GM12878 (cell line): ENCODE measurements around the gene DLG2. TPM values are rescaled to one million over a fixed set of nuclear protein-coding genes. Genes with fewer than 3 reads are reported as not detected.

Experiments used
- ATAC-seq: fragments of 200-7000 bp; cut with Tn5 transposase; 3 replicates; pipeline ENCODE4 v1.9.1; 2020; ENCODE audit warnings: mild to moderate bottlenecking, moderate library complexity
- BruUV-seq: library from RNA; stranded (reverse); fragments of 400-500 nt; replicated peaks from 2 replicates; lab custom pipeline; 2021; lab: Mats Ljungman, UMichigan
- CTCF ChIA-PET: fragments of 300-600 bp; sonication (Branson Sonifier 250); formaldehyde crosslinking; extraction: SDS; loops from one replicate; lab custom pipeline; 2021; ENCODE audit warnings: inconsistent platforms; lab: Yijun Ruan, JAX
- POLR2A ChIA-PET: fragments of 350-600 bp; formaldehyde crosslinking; extraction: SDS; loops from one replicate; lab custom pipeline; 2021; ENCODE audit warnings: inconsistent platforms; lab: Charles Lee
- RAD21 ChIA-PET: fragments of 300-600 bp; sonication (Branson Sonifier 250); formaldehyde crosslinking; loops from one replicate; lab custom pipeline; 2023; ENCODE audit warnings: antibody characterized with exemption; ENCODE audit not compliant: unreplicated experiment; lab: Charles Lee
- SMC1A ChIA-PET: fragments of 300-600 bp; sonication (Branson Sonifier 250); formaldehyde crosslinking; loops from one replicate; lab custom pipeline; 2023; ENCODE audit not compliant: unreplicated experiment, uncharacterized antibody; lab: Charles Lee
- DNase-seq: peaks from one replicate; pipeline ENCODE4 v3.0.0-alpha.2; 2011; ENCODE audit warnings: low read depth, low spot score
- FAIRE-seq: peaks from 3 replicates; lab custom pipeline; 2011; peaks lifted over from hg19 to GRCh38; lab: Jason Lieb, UNC
- H2AFZ ChIP-seq: 2 replicates; pipeline ENCODE4 v1.6.0; 2011; ENCODE audit warnings: low read depth, low read length, control low read depth; ENCODE audit not compliant: control insufficient read depth
- H3K27ac ChIP-seq: 2 replicates; pipeline ENCODE4 v1.5.1; 2011; ENCODE audit warnings: control low read depth; ENCODE audit not compliant: control insufficient read depth, insufficient read depth
- H3K27me3 ChIP-seq, 2 experiments: replicated peaks in 1 of 2; 2 replicates each; pipeline versions ENCODE4 v1.6.0 to v1.6.1; 2011; ENCODE audit warnings: low read length in 1 of 2; ENCODE audit not compliant: control insufficient read depth in 2 of 2, insufficient read depth in 2 of 2
- H3K36me3 ChIP-seq, 2 experiments: 2 replicates each; pipeline ENCODE4 v1.5.1; 2011; ENCODE audit warnings: low read length in 1 of 2; ENCODE audit not compliant: control insufficient read depth in 2 of 2, insufficient read depth in 2 of 2
- H3K4me1 ChIP-seq: 2 replicates; pipeline ENCODE4 v1.6.1; 2011; ENCODE audit warnings: mild to moderate bottlenecking, low read length, moderate library complexity, mixed read lengths; ENCODE audit not compliant: control insufficient read depth, insufficient read depth
- H3K4me2 ChIP-seq: 2 replicates; pipeline ENCODE4 v1.6.0; 2011; ENCODE audit warnings: control low read depth; ENCODE audit not compliant: control insufficient read depth, insufficient read depth
- H3K4me3 ChIP-seq: fragments of 200-600 bp; sonication (generic); 2 replicates; pipeline ENCODE4 v1.5.1; 2016
- H3K79me2 ChIP-seq: 2 replicates; pipeline ENCODE4 v1.6.0; 2011; ENCODE audit warnings: low read length; ENCODE audit not compliant: control insufficient read depth, insufficient read depth
- H3K9ac ChIP-seq: 2 replicates; pipeline ENCODE4 v1.8.0; 2011; ENCODE audit warnings: low read length, control low read depth, mixed read lengths; ENCODE audit not compliant: control insufficient read depth, insufficient read depth
- H3K9me3 ChIP-seq: replicated peaks from 3 replicates; pipeline ENCODE4 v1.5.1; 2011; ENCODE audit warnings: mild to moderate bottlenecking, low read length; ENCODE audit not compliant: control insufficient read depth, insufficient read depth
- H4K20me1 ChIP-seq: 2 replicates; pipeline ENCODE4 v1.6.0; 2011; ENCODE audit not compliant: control insufficient read depth, insufficient read depth
- EGR1 ChIP-seq, 2 experiments: IDR thresholded peaks; 1 replicate in 1 of 2; 2 replicates in 1 of 2; pipeline ENCODE4 v1.6.1; 2011 to 2012; ENCODE audit warnings: low read depth in 2 of 2, low read length in 2 of 2, borderline replicate concordance in 1 of 2, mild to moderate bottlenecking in 1 of 2, moderate library complexity in 1 of 2
- EP300 ChIP-seq, 2 experiments: fragments of 150-350 bp in 1 of 2; IDR thresholded peaks; 2 replicates each; pipeline ENCODE4 v1.6.1; 2011 to 2012; ENCODE audit warnings: low read depth in 2 of 2, low read length in 2 of 2, borderline replicate concordance in 1 of 2, improper control_type of control experiment in 1 of 2, inconsistent platforms in 1 of 2; ENCODE audit not compliant: control insufficient read depth in 1 of 2
- IKZF1 ChIP-seq: fragments of 450-650 bp; conservative IDR thresholded peaks from 2 replicates; pipeline ENCODE4 v1.6.1; 2017; ENCODE audit warnings: antibody characterized with exemption, mild to moderate bottlenecking
- LARP7 ChIP-seq: fragments of 450-650 bp; IDR thresholded peaks from 2 replicates; pipeline ENCODE4 v1.6.1; 2017; ENCODE audit warnings: mild to moderate bottlenecking
- MTA3 ChIP-seq: IDR thresholded peaks from 2 replicates; pipeline ENCODE4 v1.6.1; 2012; ENCODE audit warnings: low read length, inconsistent platforms, borderline replicate concordance
- NFYA ChIP-seq: IDR thresholded peaks from 2 replicates; pipeline ENCODE4 v1.6.1; 2011; ENCODE audit warnings: low read depth, mild to moderate bottlenecking, low read length, improper control_type of control experiment, borderline replicate concordance
- PAX8 ChIP-seq: fragments of 450-650 bp; IDR thresholded peaks from 2 replicates; pipeline ENCODE4 v1.6.1; 2017; ENCODE audit warnings: mild to moderate bottlenecking, moderate library complexity
- RAD21 ChIP-seq: IDR thresholded peaks from 2 replicates; pipeline ENCODE4 v1.6.1; 2011; ENCODE audit warnings: mild to moderate bottlenecking, low read depth, low read length, moderate library complexity; ENCODE audit not compliant: insufficient read depth
- SMAD1 ChIP-seq: fragments of 450-650 bp; IDR thresholded peaks from 2 replicates; pipeline ENCODE4 v1.6.1; 2018; ENCODE audit warnings: mild to moderate bottlenecking, low read depth; ENCODE audit not compliant: partially characterized antibody
- SMC3 ChIP-seq: IDR thresholded peaks from 2 replicates; pipeline ENCODE4 v1.6.1; 2011; ENCODE audit warnings: low read length, improper control_type of control experiment, borderline replicate concordance
- WRNIP1 ChIP-seq: IDR thresholded peaks from 2 replicates; pipeline ENCODE4 v1.6.1; 2011; ENCODE audit warnings: low read depth, low read length, improper control_type of control experiment, borderline replicate concordance
- ZZZ3 ChIP-seq: IDR thresholded peaks from 2 replicates; pipeline ENCODE4 v1.6.1; 2011; ENCODE audit warnings: low read depth; ENCODE audit not compliant: control insufficient read depth, insufficient read length
- WGBS: methylation state at CpG from one replicate; pipeline ENCODE4 v1.1.6; 2016; ENCODE audit warnings: low lambda C conversion rate; ENCODE audit not compliant: insufficient replicate concordance, insufficient coverage; ENCODE audit errors: missing lambda C conversion rate; 5-methylcytosine and 5-hydroxymethylcytosine counted together
- in situ Hi-C: fragments of 300-500 bp; cut with MboI; formaldehyde crosslinking; loops from 9 replicates; pipeline ENCODE4 v1.14.3; 2018; ENCODE audit warnings: mixed read lengths
- intact Hi-C: fragments of 100-400 bp; cut with micrococcal nuclease; formaldehyde crosslinking; loops from one replicate; pipeline ENCODE4 v1.14.2; 2022; ENCODE audit not compliant: unreplicated experiment
- polyA plus RNA-seq, 11 experiments: library from polyadenylated mRNA; depleted of rRNA in 4 of 11; unstranded in 6 of 11; stranded (reverse) in 5 of 11; fragments of >200 nt; fragmentation: Nextera tagmentation in 4 of 11; fragmentation: Illumina TruSeq in 1 of 11; extraction: Ambion mirVana in 4 of 11; extraction: Trizol in 1 of 11; gene quantifications; 1 replicate in 1 of 11; 2 replicates in 10 of 11; pipeline versions ENCODE4 v1.2.1 to v1.2.3, GENCODE V29; 2011 to 2016; ENCODE audit warnings: inconsistent platforms in 2 of 11, missing spikeins in 2 of 11, low read depth in 1 of 11
- total RNA-seq, 4 experiments: library from RNA; depleted of rRNA in 3 of 4; stranded (reverse); fragments of >200 nt in 3 of 4; fragmentation: Illumina TruSeq in 1 of 4; extraction: Trizol in 1 of 4; gene quantifications; 2 replicates each; pipeline versions ENCODE4 v1.2.1 to v1.2.3, GENCODE V29; 2013 to 2021
- TF ChIP-seq, protein P1 (sequence below): fragments of 450-650 bp; IDR thresholded peaks from 2 replicates; pipeline ENCODE4 v1.6.1; 2018; ENCODE audit warnings: mild to moderate bottlenecking, low read depth, moderate library complexity; ENCODE audit not compliant: partially characterized antibody

DLG2 gene
- total and polyA plus RNA-seq, 10 of the 15 experiments (the other 5 are each of a cell fraction or from before 2014, with no cell fraction given): 0.09 to 0.98 (median 0.35) TPM

DNA sequence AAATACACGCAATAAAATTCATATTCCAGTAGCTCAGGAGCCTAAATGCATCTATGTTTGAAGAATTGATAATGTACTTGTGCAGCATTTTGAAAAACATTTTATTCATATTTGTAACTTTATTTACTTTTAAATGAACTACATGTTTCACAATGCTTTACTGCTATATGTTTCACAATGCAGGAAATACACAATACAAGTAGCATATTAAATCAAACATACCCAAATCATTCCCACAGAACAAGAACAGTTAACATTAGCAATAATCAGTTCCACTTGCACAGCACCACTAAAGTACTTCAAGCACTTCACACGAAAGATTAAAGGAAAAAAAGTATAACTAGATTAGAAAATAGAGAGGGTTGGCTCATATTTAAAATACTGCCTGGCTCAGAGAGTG lies 1997.4 kb downstream of the DLG2 start:
- intact Hi-C loops: loop anchor here (5.0 kb wide), 1 partner anchor 53 kb away; no protein-coding TSS in a partner anchor

DNA sequence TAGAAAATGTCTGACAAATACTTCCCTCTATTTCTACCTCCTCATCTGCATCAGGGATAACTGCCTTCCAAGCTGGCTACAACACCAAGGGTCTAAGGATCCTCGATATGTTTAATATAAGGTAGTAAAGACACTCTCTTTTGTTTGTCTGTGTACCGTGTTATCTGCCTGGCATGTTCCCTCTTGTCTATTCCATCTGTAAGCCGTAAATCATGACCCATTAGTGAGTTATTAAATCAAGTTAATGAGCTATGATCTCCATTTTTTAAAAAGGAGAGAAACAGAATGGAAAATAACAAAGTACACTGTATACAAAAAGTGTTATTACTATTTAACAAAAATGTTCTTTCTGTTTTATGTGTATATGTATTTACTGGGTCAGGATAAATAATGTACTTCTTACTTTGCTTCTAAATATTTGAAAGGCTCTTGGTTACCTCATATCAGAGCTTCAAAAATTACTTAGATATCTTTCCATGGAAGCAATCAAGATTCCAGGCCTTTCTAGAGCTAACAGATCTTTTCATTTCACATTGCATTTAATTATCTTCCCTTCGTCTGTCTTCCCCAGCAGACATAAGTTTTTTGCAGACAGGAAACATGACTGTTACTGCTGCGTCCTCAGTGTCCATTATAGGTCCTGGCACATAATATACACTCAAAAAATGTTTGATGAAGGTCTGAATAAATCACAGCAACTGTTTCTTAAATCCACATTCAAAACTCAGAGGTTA lies 1998.4 kb downstream of the DLG2 start:
- Histone ChIP-seq H3K27me3 (no peaks in the 10 kb centered on the region), H4K20me1 (no peaks in the 10 kb centered on the region), H3K4me3 (no peak overlapping the region), H2AFZ (no peak overlapping the region), H3K4me1 (no peaks in the 10 kb centered on the region), H3K79me2 (no peaks in the 10 kb centered on the region), H3K27ac (no peak overlapping the region), H3K9me3 (no peaks in the 10 kb centered on the region), H3K36me3 (no peaks in the 10 kb centered on the region), H3K9ac (no peak overlapping the region), H3K4me2 (no peak overlapping the region)
- in situ Hi-C loops (no loop called here), intact Hi-C loops (no loop called here)
- ATAC-seq (no peak), DNase-seq (no peak), FAIRE-seq (no peak)
- POLR2A ChIA-PET: no interaction called here
- CTCF ChIA-PET: interaction anchor here (1.3 kb wide), 1 partner anchor 17 kb away, joined by 3 read pairs; no protein-coding TSS in a partner anchor
- SMC1A ChIA-PET: no interaction called here
- WGBS: 53% methylated on average over 5 of the region's 5 CpGs
- no TSS peak for BruUV-seq
- RAD21 ChIA-PET: no interaction called here
- TF ChIP-seq, protein P1, sequence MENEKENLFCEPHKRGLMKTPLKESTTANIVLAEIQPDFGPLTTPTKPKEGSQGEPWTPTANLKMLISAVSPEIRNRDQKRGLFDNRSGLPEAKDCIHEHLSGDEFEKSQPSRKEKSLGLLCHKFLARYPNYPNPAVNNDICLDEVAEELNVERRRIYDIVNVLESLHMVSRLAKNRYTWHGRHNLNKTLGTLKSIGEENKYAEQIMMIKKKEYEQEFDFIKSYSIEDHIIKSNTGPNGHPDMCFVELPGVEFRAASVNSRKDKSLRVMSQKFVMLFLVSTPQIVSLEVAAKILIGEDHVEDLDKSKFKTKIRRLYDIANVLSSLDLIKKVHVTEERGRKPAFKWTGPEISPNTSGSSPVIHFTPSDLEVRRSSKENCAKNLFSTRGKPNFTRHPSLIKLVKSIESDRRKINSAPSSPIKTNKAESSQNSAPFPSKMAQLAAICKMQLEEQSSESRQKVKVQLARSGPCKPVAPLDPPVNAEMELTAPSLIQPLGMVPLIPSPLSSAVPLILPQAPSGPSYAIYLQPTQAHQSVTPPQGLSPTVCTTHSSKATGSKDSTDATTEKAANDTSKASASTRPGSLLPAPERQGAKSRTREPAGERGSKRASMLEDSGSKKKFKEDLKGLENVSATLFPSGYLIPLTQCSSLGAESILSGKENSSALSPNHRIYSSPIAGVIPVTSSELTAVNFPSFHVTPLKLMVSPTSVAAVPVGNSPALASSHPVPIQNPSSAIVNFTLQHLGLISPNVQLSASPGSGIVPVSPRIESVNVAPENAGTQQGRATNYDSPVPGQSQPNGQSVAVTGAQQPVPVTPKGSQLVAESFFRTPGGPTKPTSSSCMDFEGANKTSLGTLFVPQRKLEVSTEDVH: no peak
- no peak for TF ChIP-seq MTA3
- no peak for TF ChIP-seq EP300 (IDR thresholded peaks at IDR 0.05; ENCODE audit: borderline replicate concordance in 1 of 2, control insufficient read depth in 1 of 2, low read depth in 2 of 2, low read length in 2 of 2)
- no peak for TF ChIP-seq PAX8
- TF ChIP-seq NFYA: no peak
- no peak for TF ChIP-seq RAD21
- no peak for TF ChIP-seq IKZF1
- no peak for TF ChIP-seq LARP7
- TF ChIP-seq ZZZ3: no peak

More for the DNA sequence above, 1997.4 kb downstream of the DLG2 start:
- no peaks in the 10 kb centered on the region for H3K36me3 ChIP-seq
- no peaks in the 10 kb centered on the region for H3K9me3 ChIP-seq
- H3K27me3 ChIP-seq: no peaks in the 10 kb centered on the region
- RAD21 ChIA-PET: no interaction called here
- in situ Hi-C loops: no loop called here
- no peaks in the 10 kb centered on the region for H4K20me1 ChIP-seq
- SMC1A ChIA-PET: interaction anchor here (1.3 kb wide), 1 partner anchor 23 kb away, joined by 3 read pairs; no protein-coding TSS in a partner anchor
- no peak overlapping the region for H2AFZ ChIP-seq
- FAIRE-seq (no peak), DNase-seq (no peak), ATAC-seq (no peak)
- no peak overlapping the region for H3K27ac ChIP-seq
- no peaks in the 10 kb centered on the region for H3K4me1 ChIP-seq
- no peaks in the 10 kb centered on the region for H3K79me2 ChIP-seq
- H3K4me2 ChIP-seq: no peak overlapping the region
- no peak overlapping the region for H3K4me3 ChIP-seq
- TF ChIP-seq SMC3 (no peak), WRNIP1 (no peak), EGR1 (IDR thresholded peaks at IDR 0.05; ENCODE audit: borderline replicate concordance in 1 of 2, low read depth in 2 of 2, low read length in 2 of 2) (no peak), SMAD1 (no peak)
- no TSS peak for BruUV-seq
- CTCF ChIA-PET: no interaction called here
- POLR2A ChIA-PET: interaction anchor here (0.8 kb wide), 1 partner anchor 17 kb away, joined by 3 read pairs; no protein-coding TSS in a partner anchor
- WGBS: 31% methylated on average over 2 of the region's 2 CpGs
- H3K9ac ChIP-seq: no peak overlapping the region
